ENCODE data around the gene THSD7A.

- TF ChIP-seq CTCF (IDR thresholded peaks at IDR 0.05; ENCODE audit: low read depth, low read length, missing input control) (no peak), SP1 (IDR thresholded peaks at IDR 0.05) (no peak), RAD21 (IDR thresholded peaks at IDR 0.05) (no peak), MAX (IDR thresholded peaks at IDR 0.05) (no peak), TAF1 (conservative IDR thresholded peaks at IDR 0.05) (no peak), FOXA1 (IDR thresholded peaks at IDR 0.05) (no peak), RXRA (IDR thresholded peaks at IDR 0.05) (no peak), REST (IDR thresholded peaks at IDR 0.05) (no peak), YY1 (IDR thresholded peaks at IDR 0.05) (no peak), EGR1 (IDR thresholded peaks at IDR 0.05; ENCODE audit: low read depth in 2 of 2) (no peak)
Observed at GRCh38 chr7:11358637-11359036, 473.4 kb downstream of the THSD7A start.

Measured in liver (tissue), 3 donors.